Activated gamma-delta T cell (primary cell): ENCODE measurements around the gene ANKS1A.

Experiments
- DNase-seq: peaks from one replicate; lab custom pipeline; 2025; lab: John Stamatoyannopoulos, UW

The ANKS1A gene

GRCh38 chr6:34959224-34959623 is 70.2 kb downstream of the ANKS1A start:
- no peak for DNase-seq

- DNase-seq, result no peak
These were observed 72.0 kb downstream of the ANKS1A start for GRCh38 chr6:34961082-34961481.

GRCh38 chr6:34961574-34961973 is 72.5 kb downstream of the ANKS1A start:
- DNase-seq, result no peak

GRCh38 chr6:34964564-34964963 is 75.5 kb downstream of the ANKS1A start:
- no peak for DNase-seq

GRCh38 chr6:34967461-34967860 is 78.4 kb downstream of the ANKS1A start:
- no peak for DNase-seq

- no peak for DNase-seq
These were observed 80.7 kb downstream of the ANKS1A start for GRCh38 chr6:34969662-34970265.

GRCh38 chr6:34970488-34970887 is 81.4 kb downstream of the ANKS1A start:
- DNase-seq, result no peak

DNA sequence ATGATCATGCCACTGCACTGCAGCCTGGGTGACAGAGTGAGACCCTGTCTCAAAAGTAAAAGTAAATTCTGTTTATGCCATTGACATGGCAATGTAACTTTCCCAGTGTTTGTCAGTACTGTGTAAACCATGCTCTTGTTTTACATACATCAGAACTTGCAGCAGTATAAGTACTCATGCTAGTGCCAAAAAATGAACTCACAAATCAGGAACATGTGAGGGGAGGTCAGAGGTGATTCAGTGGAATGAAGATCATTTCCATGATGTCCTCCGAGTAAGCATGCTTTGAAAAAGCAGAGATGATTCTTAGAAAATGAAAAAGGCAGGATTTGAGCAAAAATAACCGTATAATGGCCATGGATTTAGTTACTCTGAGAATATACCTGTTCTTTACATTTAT is 81.9 kb downstream of the ANKS1A start:
- no peak for DNase-seq

- DNase-seq, result no peak
These were observed 84.6 kb downstream of the ANKS1A start for GRCh38 chr6:34973547-34974248.

- no peak for DNase-seq
These were observed 85.2 kb downstream of the ANKS1A start for GRCh38 chr6:34974249-34974642.

GRCh38 chr6:34976239-34976638 is 87.2 kb downstream of the ANKS1A start:
- DNase-seq, result no peak

- DNase-seq, result no peak
These were observed 90.2 kb downstream of the ANKS1A start for GRCh38 chr6:34979218-34979617.

DNA sequence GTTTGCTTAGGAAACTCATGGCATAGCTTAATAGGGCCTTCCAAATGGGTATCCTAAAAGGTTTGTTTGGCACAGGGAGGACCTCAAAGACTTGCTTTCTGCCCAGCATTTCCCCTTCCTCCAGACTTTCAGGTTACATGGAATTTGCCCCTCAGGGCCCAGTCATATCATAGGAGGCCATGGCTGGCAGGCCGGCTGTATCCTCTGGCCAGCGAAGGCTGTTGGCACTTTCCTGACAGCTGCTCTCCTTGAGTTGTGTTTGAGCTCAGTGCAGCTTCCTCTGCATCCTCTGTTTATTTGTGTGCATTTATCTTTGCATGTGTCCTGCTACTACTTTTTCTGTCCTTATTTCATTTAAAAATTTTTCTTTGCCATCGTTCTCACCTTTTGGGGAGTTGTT is 90.9 kb downstream of the ANKS1A start:
- DNase-seq, result no peak

DNA sequence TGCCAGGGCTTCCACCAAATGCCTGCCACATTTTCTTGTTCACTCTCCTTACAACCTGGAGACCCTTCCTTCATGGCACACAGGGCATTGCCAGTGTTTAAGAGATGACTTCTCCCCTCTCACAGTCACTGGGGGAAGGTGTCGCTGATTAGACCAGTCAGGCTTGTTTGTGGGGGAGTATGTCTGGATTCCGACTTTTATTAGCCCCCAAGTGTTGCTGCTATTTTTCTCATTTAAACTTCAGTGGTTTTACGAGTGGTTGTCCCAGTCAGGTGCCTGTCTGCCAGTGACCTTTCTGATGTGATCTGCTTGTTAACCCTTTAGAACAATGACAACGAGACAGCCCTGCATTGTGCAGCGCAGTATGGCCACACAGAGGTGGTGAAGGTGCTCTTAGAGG is 92.3 kb downstream of the ANKS1A start:
- no peak for DNase-seq

DNA sequence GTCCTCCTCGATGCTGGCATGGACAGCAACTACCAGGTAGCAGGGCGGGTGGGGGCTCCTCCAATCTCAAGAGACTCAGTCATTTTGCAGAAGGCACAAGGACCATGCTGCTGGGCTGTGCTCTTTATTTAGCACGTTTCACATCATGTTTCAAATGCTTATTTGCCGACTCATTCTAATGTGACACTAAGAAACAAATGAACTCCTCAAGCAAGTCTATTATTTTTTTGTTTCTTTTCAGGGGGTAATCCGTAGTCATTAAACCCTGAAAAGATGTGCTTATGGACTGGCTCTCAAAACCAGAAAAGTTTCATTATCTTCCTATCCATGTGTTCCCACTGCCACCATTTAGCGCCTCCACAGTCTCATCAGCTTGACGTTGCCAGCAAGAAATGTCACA is 92.9 kb downstream of the ANKS1A start:
- DNase-seq, result no peak

GRCh38 chr6:34982424-34982852 is 93.4 kb downstream of the ANKS1A start:
- no peak for DNase-seq

- no peak for DNase-seq
These were observed 95.4 kb downstream of the ANKS1A start for GRCh38 chr6:34984416-34984815.

GRCh38 chr6:34985236-34985635 is 96.2 kb downstream of the ANKS1A start:
- no peak for DNase-seq

GRCh38 chr6:34986845-34987246 is 97.8 kb downstream of the ANKS1A start:
- no peak for DNase-seq

DNA sequence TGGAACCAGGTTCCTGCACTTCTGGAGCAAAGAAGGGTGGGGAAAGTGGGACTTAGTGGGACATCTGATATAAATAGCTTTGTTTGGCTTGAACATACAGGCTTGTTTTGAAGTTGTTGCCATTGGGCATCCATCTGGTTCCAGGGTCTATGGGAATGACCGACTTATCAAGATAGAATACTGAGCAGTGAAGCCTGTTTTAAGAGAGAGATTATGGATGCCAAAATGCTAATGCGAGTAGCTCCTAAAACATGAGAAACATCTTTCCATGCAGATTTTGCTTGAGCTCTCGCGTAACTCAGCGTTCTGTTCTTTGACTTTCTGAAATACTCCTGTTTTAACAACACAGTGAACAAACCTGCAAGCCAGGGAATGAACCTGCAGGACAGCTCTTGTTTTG is 98.5 kb downstream of the ANKS1A start:
- no peak for DNase-seq

- DNase-seq, result no peak
These were observed 102.0 kb downstream of the ANKS1A start for GRCh38 chr6:34990971-34991560.

DNA sequence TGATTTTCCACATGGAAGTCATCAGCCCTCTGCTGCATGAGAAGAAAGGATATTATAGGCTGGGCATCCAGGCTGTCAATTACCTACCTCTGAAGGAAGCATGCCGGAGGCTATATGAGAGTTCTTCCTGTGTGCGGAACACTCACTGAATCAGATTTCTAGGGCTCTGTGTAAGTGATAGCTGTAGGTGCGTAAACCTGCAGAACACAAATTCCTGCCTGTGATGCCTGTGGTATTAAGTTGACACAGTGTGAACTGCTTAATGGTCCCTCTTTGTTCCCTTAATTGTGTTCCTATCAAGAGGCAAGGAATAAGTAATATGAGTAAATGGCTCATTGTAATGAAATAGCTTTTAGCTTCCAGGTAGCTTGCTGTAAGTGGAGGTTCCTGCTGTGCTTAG is 103.3 kb downstream of the ANKS1A start:
- no peak for DNase-seq

DNA sequence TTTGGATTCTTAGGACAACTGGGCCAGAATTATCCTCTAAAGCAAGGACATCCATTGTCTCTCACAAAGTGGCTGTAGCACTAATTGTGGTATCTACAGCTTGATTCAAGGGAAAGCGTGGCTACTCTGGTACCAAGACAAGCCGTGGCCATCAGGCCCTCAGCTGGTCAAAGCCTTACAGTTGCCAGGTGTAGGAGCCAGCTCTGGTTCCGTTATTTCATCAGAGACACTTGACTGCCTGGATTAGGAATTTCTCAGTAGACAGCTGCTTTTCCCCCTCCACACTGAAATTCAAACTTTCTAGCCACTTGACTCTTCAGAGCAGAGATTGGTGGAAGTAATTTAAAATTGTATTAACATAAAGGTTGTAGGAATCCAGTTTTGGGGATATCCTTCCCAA is 104.2 kb downstream of the ANKS1A start:
- DNase-seq, result no peak

GRCh38 chr6:34994693-34995092 is 105.6 kb downstream of the ANKS1A start:
- no peak for DNase-seq
